Measurements from ENCODE around the gene RUNDC3A.

DNA sequence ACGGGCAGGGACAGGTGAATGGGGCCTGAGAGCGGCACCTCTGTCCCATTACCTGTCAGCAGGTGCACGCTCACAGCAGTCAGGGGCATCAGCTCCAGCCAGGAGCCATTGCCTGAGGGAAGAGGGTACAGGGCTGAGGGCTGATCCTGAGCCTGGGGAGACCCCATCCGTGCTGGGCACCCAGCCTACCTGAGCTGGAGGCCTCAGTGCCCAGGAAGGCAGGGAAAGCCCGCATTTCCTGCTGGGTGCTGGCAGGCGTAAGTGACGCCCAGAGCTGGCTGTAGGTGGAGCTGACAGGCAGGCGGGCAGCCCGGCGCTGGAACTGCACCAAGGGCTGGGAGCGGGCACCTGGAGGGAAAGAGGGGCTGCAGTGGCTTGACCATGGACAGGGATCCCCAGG lies 47.8 kb downstream of the RUNDC3A start:
- TF ChIP-seq, protein P1, sequence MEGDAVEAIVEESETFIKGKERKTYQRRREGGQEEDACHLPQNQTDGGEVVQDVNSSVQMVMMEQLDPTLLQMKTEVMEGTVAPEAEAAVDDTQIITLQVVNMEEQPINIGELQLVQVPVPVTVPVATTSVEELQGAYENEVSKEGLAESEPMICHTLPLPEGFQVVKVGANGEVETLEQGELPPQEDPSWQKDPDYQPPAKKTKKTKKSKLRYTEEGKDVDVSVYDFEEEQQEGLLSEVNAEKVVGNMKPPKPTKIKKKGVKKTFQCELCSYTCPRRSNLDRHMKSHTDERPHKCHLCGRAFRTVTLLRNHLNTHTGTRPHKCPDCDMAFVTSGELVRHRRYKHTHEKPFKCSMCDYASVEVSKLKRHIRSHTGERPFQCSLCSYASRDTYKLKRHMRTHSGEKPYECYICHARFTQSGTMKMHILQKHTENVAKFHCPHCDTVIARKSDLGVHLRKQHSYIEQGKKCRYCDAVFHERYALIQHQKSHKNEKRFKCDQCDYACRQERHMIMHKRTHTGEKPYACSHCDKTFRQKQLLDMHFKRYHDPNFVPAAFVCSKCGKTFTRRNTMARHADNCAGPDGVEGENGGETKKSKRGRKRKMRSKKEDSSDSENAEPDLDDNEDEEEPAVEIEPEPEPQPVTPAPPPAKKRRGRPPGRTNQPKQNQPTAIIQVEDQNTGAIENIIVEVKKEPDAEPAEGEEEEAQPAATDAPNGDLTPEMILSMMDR (IDR thresholded peaks at IDR 0.05; ENCODE audit: insufficient read depth, low read length, poor library complexity, severe bottlenecking): no peak
- no peak for TF ChIP-seq EZH2phosphoT487 (conservative IDR thresholded peaks at IDR 0.05; ENCODE audit: low read length)

Measured in SU-DHL-6 (cell line).